K562 (cell line): ENCODE results near the gene SLC25A10. TPM values are rescaled to one million over a fixed set of nuclear protein-coding genes. Genes with fewer than 3 reads are reported as not detected.
A peak's percentile ranks its signal among the peaks of the same experiment; 100 is the strongest.

Source experiments
- CHD7 ChIP-seq: fragments of 200-600 bp; sonication (generic); IDR thresholded peaks from one replicate; pipeline ENCODE4 v1.6.1; 2012; ENCODE audit warnings: mild to moderate bottlenecking, low read depth, low read length, inconsistent platforms
- PRMT5 ChIP-seq: sonication (generic); formaldehyde crosslinking; IDR thresholded peaks from 2 replicates; pipeline ENCODE4 v1.5.0; 2020; ENCODE audit warnings: missing genetic modification reagents
- THAP12 ChIP-seq: fragments of 250-450 bp; sonication (Bioruptor Pico); IDR thresholded peaks from 2 replicates; pipeline ENCODE4 v1.9.0; 2021; ENCODE audit warnings: mild to moderate bottlenecking, inconsistent platforms
- ZNF584 ChIP-seq: fragments of 200-800 bp; sonication (Bioruptor generic); IDR thresholded peaks from 2 replicates; pipeline ENCODE4 v1.6.1; 2016; ENCODE audit warnings: low read depth, mild to moderate bottlenecking, missing genetic modification characterization, missing compliant biosample characterization
- polyA plus RNA-seq, 8 experiments: library from polyadenylated mRNA; depleted of rRNA in 4 of 8; stranded (reverse) in 5 of 8; unstranded in 3 of 8; fragments of >200 nt; fragmentation: Nextera tagmentation in 2 of 8; fragmentation: Illumina TruSeq in 1 of 8; extraction: Ambion mirVana in 2 of 8; extraction: Trizol in 1 of 8; gene quantifications; 2 replicates each; pipeline versions ENCODE4 v1.2.1 to v1.2.3, GENCODE V29; 2011 to 2014; ENCODE audit warnings: inconsistent platforms in 1 of 8, missing spikeins in 1 of 8
- total RNA-seq, 7 experiments: library from RNA; depleted of rRNA in 6 of 7; stranded (reverse); fragments of >200 nt in 6 of 7; fragmentation: Illumina TruSeq in 2 of 7; extraction: Trizol in 2 of 7; gene quantifications; 2 replicates each; pipeline versions ENCODE4 v1.2.1 to v1.2.3, GENCODE V29; 2011 to 2021; ENCODE audit warnings: low replicate concordance in 1 of 7
- TF ChIP-seq, protein P1 (sequence below): fragments of 200-800 bp; sonication (Bioruptor generic); IDR thresholded peaks from 2 replicates; pipeline ENCODE4 v1.6.1; 2017; ENCODE audit warnings: missing genetic modification characterization, missing compliant biosample characterization
- TF ChIP-seq, protein P2 (sequence below): fragments of 450-650 bp; IDR thresholded peaks from one replicate; pipeline ENCODE4 v1.6.1; 2018; ENCODE audit warnings: mild to moderate bottlenecking, moderate library complexity; ENCODE audit not compliant: partially characterized antibody
- TF ChIP-seq, protein P3 (sequence below): fragments of 450-650 bp; formaldehyde crosslinking; IDR thresholded peaks from 2 replicates; pipeline ENCODE4 v1.4.0; 2022; ENCODE audit warnings: mild to moderate bottlenecking, moderate library complexity

SLC25A10 gene
- total and polyA plus RNA-seq, 9 of the 15 experiments (the other 6 are each of a cell fraction or from before 2014, with no cell fraction given): 0.10 to 85.6 (median 34.3) TPM

GRCh38 chr17:81683584-81684441 lies 28.3 kb upstream of the SLC25A10 start, which contains the start of the genes ARL16 and HGS (continued):
- peak; percentile 86 for TF ChIP-seq THAP12
- no peak for TF ChIP-seq PRMT5
- TF ChIP-seq, protein P1, sequence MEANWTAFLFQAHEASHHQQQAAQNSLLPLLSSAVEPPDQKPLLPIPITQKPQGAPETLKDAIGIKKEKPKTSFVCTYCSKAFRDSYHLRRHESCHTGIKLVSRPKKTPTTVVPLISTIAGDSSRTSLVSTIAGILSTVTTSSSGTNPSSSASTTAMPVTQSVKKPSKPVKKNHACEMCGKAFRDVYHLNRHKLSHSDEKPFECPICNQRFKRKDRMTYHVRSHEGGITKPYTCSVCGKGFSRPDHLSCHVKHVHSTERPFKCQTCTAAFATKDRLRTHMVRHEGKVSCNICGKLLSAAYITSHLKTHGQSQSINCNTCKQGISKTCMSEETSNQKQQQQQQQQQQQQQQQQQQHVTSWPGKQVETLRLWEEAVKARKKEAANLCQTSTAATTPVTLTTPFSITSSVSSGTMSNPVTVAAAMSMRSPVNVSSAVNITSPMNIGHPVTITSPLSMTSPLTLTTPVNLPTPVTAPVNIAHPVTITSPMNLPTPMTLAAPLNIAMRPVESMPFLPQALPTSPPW (CRISPR knock-in tag): peak; percentile 98
- TF ChIP-seq, protein P2, sequence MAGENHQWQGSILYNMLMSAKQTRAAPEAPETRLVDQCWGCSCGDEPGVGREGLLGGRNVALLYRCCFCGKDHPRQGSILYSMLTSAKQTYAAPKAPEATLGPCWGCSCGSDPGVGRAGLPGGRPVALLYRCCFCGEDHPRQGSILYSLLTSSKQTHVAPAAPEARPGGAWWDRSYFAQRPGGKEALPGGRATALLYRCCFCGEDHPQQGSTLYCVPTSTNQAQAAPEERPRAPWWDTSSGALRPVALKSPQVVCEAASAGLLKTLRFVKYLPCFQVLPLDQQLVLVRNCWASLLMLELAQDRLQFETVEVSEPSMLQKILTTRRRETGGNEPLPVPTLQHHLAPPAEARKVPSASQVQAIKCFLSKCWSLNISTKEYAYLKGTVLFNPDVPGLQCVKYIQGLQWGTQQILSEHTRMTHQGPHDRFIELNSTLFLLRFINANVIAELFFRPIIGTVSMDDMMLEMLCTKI: no peak
- TF ChIP-seq CHD7: no peak
- TF ChIP-seq, protein P3, sequence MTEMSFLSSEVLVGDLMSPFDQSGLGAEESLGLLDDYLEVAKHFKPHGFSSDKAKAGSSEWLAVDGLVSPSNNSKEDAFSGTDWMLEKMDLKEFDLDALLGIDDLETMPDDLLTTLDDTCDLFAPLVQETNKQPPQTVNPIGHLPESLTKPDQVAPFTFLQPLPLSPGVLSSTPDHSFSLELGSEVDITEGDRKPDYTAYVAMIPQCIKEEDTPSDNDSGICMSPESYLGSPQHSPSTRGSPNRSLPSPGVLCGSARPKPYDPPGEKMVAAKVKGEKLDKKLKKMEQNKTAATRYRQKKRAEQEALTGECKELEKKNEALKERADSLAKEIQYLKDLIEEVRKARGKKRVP (CRISPR knock-in tag): no peak
- no peak for TF ChIP-seq ZNF584 (CRISPR knock-in tag)
